KMS-11 (cell line): ENCODE data around the gene MED13L.

Experiments used
- H2AFZ ChIP-seq: fragments of 200-600 bp; sonication (generic); 2 replicates; pipeline ENCODE4 v1.6.1; 2016; ENCODE audit warnings: antibody characterized with exemption, mixed run types, low read depth
- H3K27ac ChIP-seq: fragments of 200-600 bp; sonication (generic); 2 replicates; pipeline ENCODE4 v1.6.1; 2016; ENCODE audit warnings: mild to moderate bottlenecking, mixed run types
- H3K27me3 ChIP-seq: fragments of 200-600 bp; sonication (generic); 2 replicates; pipeline ENCODE4 v1.6.1; 2017; ENCODE audit warnings: mild to moderate bottlenecking, low read depth, mixed run types, moderate library complexity; ENCODE audit not compliant: insufficient read depth
- H3K36me3 ChIP-seq: fragments of 200-600 bp; sonication (generic); 2 replicates; pipeline ENCODE4 v1.6.1; 2017; ENCODE audit warnings: mild to moderate bottlenecking, mixed run types; ENCODE audit not compliant: insufficient read depth
- H3K4me1 ChIP-seq: fragments of 200-600 bp; sonication (generic); 2 replicates; pipeline ENCODE4 v1.6.1; 2016; ENCODE audit warnings: mild to moderate bottlenecking, low read depth, mixed run types; ENCODE audit not compliant: poor library complexity, severe bottlenecking
- H3K4me2 ChIP-seq: fragments of 200-600 bp; sonication (generic); 2 replicates; pipeline ENCODE4 v1.7.0; 2016; ENCODE audit warnings: mild to moderate bottlenecking, mixed run types
- H3K4me3 ChIP-seq: fragments of 200-600 bp; sonication (generic); IDR thresholded peaks from 2 replicates; pipeline ENCODE4 v1.6.1; 2017; ENCODE audit warnings: low read depth, low read length, mixed read lengths; ENCODE audit not compliant: insufficient read depth
- H3K79me2 ChIP-seq: fragments of 200-600 bp; sonication (generic); 2 replicates; pipeline ENCODE4 v1.6.1; 2016; ENCODE audit warnings: low read depth, mixed run types; ENCODE audit not compliant: insufficient read depth
- H3K9ac ChIP-seq: fragments of 200-600 bp; sonication (generic); 2 replicates; pipeline ENCODE4 v1.6.1; 2016; ENCODE audit warnings: mild to moderate bottlenecking, mixed run types
- H4K20me1 ChIP-seq: fragments of 200-600 bp; sonication (generic); 2 replicates; pipeline ENCODE4 v1.6.1; 2016; ENCODE audit warnings: mild to moderate bottlenecking, mixed run types; ENCODE audit not compliant: insufficient read depth
- CTCF ChIP-seq: fragments of 200-600 bp; sonication (generic); conservative IDR thresholded peaks from 2 replicates; pipeline ENCODE4 v1.6.1; 2017; ENCODE audit warnings: low read depth, mild to moderate bottlenecking, antibody characterized with exemption, low read length, moderate library complexity, mixed read lengths

MED13L gene

DNA sequence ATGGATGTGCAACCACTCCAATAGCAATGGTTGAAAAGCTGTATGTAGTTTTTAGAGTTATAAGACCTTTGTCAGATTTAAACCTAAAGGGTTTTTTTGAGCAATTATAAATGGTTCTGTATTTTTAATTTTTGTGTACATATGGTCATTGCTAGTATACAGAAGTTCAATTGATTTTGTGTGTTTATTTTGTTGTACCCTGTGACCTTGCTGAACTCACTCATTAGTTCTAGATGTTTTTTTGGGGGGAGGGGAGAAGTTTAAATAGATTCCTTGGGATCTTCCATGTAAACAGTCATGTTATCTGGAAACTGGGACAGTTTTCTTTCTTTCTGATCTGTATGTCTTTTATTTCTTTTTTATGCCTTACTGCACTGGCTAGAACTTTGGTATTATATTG lies 87.8 kb downstream of the MED13L start:
- no peaks in the 10 kb centered on the region for H4K20me1 ChIP-seq
- H3K4me3 ChIP-seq, result no peak overlapping the region
- no peak overlapping the region for H3K9ac ChIP-seq
- peaks cover 81% of the 10 kb centered on the region for H3K79me2 ChIP-seq
- no peaks in the 10 kb centered on the region for H3K27me3 ChIP-seq
- TF ChIP-seq CTCF, result no peak
- H3K4me2 ChIP-seq, result no peak overlapping the region
- H3K36me3 ChIP-seq, result no peaks in the 10 kb centered on the region
- H2AFZ ChIP-seq, result no peak overlapping the region
- no peak overlapping the region for H3K27ac ChIP-seq
- peaks cover 38% of the 10 kb centered on the region for H3K4me1 ChIP-seq

- H3K79me2 ChIP-seq, result peaks cover 79% of the 10 kb centered on the region
- H3K36me3 ChIP-seq, result no peaks in the 10 kb centered on the region
- H3K4me3 ChIP-seq, result no peak overlapping the region
- peaks cover 37% of the 10 kb centered on the region for H3K4me1 ChIP-seq
- H3K27me3 ChIP-seq, result no peaks in the 10 kb centered on the region
- H3K4me2 ChIP-seq, result no peak overlapping the region
- no peak overlapping the region for H2AFZ ChIP-seq
- TF ChIP-seq CTCF, result no peak
- H3K9ac ChIP-seq, result no peak overlapping the region
- peaks cover 6% of the 10 kb centered on the region; the same call in 1 of the 2 replicates for H4K20me1 ChIP-seq
- no peak overlapping the region for H3K27ac ChIP-seq
These were observed 88.9 kb downstream of the MED13L start for GRCh38 chr12:116188581-116188980.

DNA sequence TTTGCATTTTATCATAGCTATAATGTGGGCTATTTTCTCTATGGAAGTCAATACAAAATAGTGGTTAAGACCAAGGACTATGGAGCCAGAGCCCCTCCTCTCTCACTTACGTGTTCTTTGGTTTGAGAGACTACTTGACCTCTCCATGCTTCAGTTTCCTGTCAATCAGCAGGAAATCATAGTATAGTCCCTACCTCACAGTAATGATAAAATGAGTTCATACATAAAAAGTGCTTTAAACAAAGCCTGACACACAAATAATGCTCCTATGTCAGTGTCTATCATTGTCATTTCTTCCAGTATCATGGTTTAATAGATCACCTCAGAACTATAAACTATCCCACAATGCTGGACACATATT lies 90.4 kb downstream of the MED13L start:
- Histone ChIP-seq H4K20me1 (peaks cover 6% of the 10 kb centered on the region; the same call in 1 of the 2 replicates), H3K79me2 (peaks cover 80% of the 10 kb centered on the region), H3K36me3 (no peaks in the 10 kb centered on the region), H3K9ac (no peak overlapping the region), H3K27ac (no peak overlapping the region), H3K27me3 (no peaks in the 10 kb centered on the region), H3K4me2 (no peak overlapping the region), H2AFZ (no peak overlapping the region), H3K4me3 (no peak overlapping the region), H3K4me1 (peaks cover 33% of the 10 kb centered on the region)
- TF ChIP-seq CTCF, result no peak

- TF ChIP-seq CTCF, result no peak
- H3K4me2 ChIP-seq, result no peak overlapping the region
- H3K27ac ChIP-seq, result no peak overlapping the region
- peaks cover 33% of the 10 kb centered on the region for H3K4me1 ChIP-seq
- no peaks in the 10 kb centered on the region for H3K27me3 ChIP-seq
- no peaks in the 10 kb centered on the region for H3K36me3 ChIP-seq
- peaks cover 85% of the 10 kb centered on the region for H3K79me2 ChIP-seq
- no peak overlapping the region for H3K9ac ChIP-seq
- no peak overlapping the region for H3K4me3 ChIP-seq
- H4K20me1 ChIP-seq, result peaks cover 6% of the 10 kb centered on the region; the same call in 1 of the 2 replicates
- H2AFZ ChIP-seq, result no peak overlapping the region
These were observed 90.9 kb downstream of the MED13L start for GRCh38 chr12:116186482-116187150.
